NCI-H1417 (cell line): ENCODE results near the gene CHN1.

Source experiments
- DNase-seq, 3 experiments: peaks; one replicate each; lab custom pipeline; 2025; lab: John Stamatoyannopoulos, UW

The CHN1 gene

DNA sequence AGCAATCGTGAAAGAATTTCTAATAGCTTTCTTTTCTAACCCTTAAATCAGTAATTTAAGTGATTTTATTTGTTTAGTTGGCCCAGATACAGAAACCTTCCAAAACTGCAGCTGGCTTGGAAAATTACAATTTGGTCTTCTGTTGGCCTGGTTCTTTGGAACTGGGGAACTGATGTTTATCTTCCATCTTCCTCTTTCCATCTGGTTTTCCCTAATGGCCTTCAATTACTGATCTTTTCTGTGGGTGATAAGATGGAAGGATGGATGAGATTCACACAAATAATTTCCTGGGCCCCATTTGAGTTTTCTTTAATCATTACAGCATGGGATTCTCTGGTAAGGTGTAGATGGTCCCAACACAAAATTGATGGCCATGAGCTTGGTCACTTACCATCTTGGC, 134.4 kb downstream of the CHN1 start:
- no peak for DNase-seq

DNA sequence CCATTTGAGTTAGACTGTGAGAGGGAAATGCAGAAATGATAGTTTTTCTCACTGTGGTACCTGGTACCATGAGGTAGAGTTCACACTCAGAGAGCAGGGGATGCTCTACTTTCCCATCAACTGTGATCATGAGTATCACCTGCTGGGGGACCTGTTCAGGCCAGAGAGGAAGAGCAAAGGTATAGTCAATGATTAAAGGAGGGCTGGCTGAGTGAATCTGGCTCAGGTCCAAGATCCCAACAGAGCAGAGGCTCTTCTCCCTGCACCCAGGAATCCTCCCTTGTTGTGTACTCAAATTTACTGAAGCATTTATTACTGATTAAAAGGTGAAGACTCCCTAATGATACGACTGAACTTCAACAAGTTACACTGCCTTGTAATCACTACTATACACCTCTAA, 136.3 kb downstream of the CHN1 start:
- peak in 1 of 3 experiments; percentile 36 for DNase-seq

DNA sequence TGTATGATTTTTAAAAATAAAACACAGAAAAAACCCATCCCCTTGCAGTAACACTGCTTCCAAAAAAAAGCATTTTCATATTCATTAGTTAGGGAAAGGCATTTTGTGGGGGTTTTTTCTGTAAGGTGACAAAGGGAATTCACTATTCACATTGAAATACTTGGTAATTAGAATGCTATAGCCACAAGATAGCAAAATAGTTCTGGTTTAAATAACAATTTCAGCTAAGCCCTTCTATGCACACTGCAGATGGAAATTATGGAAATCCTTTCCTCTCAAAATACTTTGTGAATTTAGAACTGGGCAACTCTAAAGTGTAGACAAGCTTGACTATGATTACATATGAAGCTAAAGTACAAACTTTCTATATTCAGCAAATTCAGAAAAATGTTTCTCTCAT, 138.8 kb downstream of the CHN1 start:
- DNase-seq = no peak

DNA sequence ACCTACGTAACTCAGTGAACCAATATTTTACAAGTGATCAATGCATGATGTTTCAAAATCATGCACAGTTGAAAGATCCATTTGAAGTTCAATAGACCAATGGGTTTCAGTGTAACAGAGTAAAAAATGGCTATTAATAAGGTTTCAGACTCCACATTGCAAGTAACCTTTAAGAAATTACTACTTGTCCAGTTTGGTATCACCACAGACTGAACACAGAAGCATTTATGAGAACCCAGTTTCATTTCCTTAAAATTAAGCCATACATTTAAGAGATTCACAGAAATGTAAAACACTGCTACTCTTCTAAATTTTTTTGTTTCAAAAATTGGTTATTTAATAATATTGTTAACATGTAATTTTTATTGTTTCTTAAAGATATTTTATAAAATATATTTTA, 142.0 kb downstream of the CHN1 start:
- DNase-seq = no peak

DNA sequence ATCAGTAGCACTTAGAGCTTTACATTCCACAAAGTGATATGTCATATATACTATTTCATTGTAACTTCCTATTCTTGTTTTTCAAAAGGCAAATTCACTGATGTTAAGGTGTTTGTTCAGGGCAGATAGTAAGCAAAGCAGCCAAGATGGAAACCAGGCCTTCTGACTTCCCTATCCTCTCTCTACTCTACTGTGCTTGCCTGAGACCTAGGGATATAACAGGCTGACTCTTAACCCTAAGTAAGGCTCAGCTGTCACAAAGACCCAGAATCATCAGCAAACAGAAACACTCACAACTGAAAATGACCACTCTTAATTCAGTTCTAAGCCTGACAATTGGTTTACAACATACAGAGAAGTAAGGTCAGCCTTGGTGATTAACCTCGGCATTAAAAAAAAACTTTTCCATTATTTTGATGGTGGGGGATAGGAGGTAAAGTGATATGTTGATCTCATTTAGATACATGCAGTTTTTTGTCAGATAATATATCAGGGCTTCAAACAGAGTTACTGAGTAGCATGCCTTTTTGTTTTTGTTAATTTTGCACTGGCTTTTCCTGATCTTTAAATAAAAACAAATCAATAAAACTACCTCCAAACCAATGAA, 145.5 kb downstream of the CHN1 start:
- no peak for DNase-seq

DNA sequence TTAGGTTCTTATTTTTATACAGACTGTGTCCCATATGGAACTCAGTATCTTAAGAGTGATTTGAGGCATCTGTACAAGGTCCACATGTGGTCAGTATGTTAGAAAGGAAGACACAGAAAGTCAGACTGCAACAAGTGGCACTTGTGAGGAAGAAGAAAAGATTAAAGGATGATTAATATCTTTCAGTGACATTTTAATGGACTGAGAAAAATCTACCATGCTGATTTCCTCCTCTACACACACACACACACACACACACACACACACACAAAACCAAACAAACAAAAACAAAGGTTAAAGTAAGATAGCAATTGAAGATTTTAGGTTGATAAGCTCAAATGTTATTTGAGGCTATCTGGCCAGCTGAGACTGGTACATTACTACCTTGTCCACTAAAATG, 146.4 kb downstream of the CHN1 start:
- peak in 1 of 3 experiments; percentile 2 for DNase-seq

DNA sequence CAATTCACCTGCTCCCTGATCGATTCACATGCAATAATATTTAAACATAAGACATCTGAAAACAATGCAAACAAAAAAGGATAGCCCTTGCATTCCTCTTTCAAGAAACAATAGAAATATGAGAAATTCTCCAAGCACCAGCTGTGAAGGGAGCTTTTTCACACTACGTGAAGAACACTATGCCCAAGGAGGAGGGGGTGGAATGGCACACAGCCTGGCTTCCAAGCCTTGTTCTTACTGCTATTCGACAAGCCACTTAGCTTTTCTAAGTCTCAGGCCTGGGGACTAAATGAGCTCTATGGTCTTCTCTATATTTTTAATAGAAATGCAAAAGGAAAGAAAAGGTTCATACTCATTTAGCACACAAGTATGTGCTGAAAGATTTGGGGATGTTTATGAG, 148.7 kb downstream of the CHN1 start:
- DNase-seq = no peak

DNA sequence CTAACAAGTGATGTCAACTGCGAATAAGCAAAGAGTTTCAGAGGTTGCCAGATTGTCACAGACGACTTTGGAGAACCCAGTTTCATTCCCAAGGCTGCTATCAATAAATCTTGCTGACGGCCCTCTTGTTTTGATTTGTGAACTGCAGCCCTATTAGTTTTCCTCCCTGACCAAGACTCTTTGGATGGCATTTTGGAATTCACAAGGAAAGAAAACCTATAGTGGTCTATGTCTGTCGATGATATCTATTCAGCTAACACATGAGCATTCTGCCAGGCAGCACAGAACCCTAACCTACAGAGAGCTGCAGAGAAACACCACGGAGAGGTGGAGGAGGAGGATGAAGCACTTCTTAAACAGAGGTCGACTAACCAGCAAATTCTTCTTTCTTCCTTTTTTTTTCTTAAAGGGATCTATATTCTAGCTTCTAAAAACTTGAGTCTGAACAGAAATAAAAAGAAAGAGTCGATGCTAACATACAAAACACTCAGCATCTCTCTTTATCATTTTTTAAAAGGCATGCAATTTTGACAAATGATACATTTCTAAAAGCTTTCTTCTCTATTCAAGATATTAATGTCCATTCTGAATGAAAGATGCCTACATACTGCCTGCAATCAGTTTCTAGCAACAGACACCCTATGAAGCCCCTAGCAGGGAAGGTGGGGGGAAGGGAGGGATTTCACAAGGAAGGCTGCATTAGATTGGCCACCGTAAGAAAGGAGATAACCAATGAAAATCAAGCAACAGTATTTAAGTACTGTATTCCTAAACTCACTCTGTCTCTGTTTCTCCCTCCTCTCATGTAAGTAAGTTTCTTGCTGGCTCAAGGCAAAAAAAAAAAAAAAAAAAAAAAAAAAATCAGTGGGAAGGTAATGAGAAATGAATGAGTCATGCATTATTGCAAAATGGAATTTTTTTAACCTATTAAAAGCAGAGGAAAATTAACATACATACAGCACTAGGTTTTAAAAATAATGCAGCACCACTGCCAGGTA, 157.9 kb downstream of the CHN1 start:
- no peak for DNase-seq

DNA sequence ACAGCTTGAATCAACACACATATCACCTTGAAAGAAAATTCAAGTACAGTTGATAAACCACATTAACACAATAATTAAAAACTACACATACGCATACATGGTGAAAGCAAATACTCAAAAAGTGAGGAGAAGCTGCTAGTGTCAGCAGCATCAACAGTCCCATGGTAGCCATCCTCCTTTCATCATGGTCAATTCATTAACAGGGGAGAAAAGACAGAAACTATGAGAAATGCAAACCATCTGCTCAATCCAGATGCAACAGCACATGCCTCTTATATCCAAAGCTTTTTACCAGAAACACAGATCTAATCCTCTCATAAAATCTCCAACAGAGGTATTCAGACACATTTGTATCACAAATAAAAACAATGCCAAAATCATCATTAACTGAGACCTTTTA, 159.0 kb downstream of the CHN1 start:
- DNase-seq = no peak

DNA sequence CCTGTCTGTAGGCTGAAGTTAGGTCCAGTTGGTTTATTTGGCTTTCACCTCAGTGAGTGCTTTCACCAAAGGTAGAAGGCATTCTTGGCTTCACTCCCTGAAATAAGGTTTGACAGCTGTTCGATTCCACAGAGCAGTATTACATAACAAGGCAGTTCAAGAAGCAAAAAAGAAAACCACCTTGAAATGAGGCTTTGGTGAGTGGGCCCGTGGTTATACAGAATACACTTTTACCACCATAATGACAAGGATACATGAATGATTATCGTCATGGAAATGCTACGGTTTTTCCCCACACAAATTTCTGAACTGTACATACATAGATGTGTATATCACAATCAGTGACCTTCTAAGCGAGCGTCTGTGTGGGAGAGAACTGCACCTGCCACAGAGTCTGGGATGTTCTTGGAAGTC, 160.9 kb downstream of the CHN1 start:
- DNase-seq = no peak

DNA sequence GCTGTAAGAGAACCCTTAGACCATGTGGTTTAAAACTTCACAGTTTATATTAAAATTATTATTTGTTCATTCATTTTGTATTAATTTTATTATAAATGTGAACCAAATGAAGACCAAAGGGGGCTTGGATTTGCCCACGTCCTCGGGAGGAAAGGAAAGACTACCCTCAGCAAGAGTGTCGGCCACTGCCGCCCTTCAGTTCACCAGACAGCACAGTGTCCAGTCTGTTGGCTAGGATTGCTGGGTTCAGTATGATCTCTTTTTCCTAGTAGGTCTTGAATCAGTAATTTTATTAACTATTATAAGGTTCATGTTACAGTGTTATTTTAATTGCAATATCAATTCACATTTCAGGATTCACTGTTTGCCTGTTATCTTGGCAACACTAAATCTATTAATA, 162.7 kb downstream of the CHN1 start:
- no peak for DNase-seq

DNA sequence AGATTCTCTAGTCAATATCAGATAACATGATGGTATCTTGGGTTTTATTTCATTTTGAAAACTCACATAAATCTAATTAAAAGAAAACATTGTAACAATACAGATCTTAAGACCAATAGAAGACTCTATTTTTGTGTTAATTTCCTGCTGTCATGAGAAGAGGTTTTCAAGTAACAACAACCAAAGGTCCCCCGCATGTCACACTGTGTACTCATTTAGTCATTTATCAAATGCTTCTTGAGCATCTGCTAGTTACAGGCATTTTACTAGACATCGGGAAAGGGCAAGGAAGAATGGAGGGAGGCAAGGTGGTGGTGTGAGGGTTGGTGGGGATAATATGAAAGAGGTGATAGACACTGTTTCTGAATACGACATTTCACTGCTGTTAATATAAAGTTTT, 163.2 kb downstream of the CHN1 start:
- DNase-seq = no peak

DNA sequence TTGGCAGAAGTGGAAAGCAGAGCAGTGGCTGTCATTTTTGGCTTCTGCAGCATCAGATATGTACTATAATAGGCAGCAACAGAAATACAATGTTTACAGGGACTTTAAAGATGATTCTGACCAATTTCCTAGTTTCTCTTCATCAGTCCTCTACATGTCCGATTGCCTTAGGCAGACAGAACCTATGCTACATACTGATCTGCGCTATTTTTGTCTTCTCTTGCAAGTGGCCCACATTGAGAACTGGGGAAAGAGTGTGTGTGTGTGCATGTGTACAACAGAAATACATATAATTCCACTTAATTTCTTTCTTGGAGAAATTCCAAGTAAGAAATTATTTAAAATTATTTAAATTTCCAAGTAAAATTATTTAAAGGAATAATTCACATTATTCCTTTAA, 163.8 kb downstream of the CHN1 start:
- DNase-seq = no peak

DNA sequence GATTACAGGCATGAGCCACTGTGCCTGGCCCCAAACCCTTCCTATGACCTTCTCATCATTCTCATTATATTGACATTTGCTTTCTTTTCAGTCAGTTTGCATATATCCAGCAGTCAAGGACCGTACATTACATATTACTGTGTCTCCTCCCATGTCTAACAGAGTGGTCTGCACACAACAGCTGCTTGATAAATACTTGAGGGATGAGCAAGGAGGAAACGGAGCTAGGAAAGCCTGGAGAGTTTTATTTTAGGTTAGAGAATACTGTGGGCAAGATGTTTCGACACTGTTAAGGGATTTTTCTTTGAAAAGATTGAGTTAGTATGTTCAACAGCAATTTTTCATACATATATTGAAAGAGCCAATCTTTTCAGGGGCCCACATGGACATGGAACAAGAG, 164.7 kb downstream of the CHN1 start:
- no peak for DNase-seq

DNA sequence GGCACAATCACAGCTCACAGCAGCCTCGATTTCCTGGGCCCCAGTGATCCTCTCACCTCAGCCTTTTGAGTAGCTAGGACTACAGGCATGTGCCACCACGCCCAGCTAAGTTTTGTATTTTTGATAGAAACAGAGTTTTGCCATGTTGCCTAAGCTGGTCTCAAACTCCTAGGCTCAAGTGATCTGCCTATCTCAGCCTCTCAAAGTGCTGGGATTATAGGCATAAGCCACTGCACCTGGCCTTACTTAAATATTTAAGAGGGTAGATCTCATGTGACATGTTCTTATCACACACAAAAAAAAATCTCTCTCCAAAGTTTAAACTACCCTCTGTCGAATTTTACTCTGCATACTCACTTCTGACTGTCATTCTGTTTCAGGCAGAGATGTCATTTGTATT, 165.5 kb downstream of the CHN1 start:
- DNase-seq = no peak

DNA sequence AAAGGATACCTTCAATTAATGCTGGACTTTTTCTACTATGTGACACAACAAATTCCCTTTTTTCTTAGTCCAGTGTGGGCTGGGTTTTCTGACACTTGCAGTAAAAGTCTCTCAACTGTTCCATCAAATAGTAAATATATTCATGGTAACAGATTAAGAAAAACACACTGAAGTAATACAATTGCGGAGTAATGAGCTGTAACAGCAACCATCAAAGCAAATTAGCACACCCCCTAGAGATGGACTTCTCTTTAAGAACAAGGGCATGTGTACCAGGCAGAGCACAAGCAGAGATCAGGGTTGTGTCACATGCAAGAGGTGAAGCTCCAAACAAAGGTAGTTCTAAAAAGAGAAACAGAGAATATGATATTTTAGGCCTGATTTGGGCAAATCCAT, 168.2 kb downstream of the CHN1 start:
- no peak for DNase-seq

DNA sequence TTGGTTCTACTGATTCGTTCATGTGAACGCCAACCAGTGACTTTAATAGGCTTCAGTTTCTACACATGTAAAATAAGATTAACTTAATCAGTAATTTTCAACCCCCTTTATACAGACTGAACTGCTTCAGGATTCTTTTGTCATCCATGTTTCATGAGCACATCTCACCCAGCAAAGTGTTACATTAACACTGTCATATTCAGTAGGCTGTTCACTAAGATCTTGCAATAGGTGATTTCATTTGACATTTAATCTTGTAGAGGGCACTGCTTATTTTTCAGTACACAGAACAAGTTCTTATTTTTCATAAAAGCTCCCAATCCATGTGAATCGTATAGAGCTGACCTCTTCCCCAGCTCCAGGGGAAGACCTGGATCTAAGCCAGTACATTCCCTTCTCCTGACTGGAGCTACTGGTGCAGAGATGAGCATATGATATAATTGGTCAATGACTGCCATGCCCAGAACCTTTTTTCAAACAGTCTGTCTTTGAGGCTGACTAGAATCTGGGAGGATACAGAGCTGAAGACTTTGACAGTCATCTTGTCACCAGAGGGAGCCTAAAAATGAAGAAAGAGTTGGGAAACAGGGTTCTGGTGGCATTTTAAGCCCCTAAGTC, 168.7 kb downstream of the CHN1 start:
- DNase-seq = no peak

DNA sequence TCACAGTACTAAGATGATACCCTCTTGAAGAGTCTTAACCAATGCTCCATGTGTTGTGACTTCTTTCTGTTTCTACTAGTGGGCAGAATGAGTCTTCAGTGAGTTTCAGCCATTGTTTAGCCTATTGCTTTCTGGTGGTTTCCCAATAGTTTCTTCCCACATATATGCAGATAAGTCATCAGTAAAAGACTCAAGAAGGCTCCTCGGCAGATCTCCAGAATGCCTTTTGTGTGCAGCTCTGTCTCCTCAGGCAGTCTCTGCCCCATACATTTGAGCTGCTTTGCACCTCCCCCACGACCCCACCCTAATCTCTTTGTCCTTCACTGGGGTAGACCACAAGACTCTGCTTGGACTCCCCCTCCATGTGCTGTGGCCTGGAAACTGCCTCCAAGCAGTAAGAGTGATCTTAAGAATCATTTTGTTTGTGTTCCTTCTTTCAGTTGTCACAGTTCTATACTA, 169.4 kb downstream of the CHN1 start:
- DNase-seq = no peak

DNA sequence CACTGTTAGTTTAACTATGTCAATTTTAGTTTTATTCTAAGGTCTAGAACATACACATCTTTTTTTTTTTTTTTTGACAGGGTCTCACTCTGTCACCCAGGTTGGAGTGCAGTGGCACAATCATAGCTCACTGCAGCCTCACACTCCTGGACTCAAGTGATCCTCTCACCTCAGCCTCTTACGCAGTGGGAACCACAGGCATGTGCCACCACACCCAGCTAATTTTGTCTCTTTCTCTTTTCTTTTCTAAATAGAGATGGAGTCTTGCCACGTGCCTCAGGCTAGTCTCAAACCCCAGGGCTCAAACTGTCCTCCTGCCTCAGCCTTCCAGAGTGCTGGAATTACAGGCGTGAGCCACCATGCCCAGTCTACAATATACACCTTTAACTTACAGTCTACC, 171.4 kb downstream of the CHN1 start:
- DNase-seq = no peak

DNA sequence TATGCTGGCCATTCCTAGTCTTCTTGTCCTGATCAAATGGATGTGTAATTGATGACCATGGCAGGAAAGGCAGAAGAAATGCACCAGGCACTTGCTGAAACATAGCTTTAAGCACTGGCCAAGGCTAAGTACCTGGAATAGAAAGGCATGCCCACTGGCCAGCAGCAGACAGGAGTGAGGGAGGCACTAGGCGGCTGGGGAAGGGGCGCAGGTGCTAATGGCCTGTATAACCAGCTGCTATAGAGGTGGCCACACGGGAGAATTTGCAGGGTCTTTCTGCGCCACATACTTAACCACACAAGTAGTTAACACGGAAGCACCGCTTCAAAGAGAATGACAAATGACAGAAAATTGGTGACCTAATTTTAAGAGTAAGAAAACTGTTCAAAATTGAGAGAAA, 174.6 kb downstream of the CHN1 start:
- DNase-seq = no peak

DNA sequence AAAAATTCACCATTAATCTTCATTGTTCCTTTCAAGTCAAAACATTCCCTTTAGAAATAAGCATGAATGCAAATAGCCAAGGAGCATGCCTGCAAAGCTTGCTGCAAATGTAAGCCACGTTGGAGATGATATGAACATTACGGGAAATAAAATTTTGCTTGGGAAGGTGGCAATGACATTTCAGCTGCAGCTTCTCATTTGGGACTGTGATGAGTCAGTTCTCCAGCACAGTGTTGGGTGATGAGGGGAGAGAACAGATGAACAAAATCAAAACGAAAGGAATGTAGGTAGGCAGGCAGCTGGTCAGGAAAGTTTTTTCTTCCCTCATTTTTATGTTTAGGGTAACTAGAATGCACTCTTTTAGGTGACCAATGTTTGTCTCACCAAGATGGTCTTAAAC, 175.6 kb downstream of the CHN1 start:
- no peak for DNase-seq

DNA sequence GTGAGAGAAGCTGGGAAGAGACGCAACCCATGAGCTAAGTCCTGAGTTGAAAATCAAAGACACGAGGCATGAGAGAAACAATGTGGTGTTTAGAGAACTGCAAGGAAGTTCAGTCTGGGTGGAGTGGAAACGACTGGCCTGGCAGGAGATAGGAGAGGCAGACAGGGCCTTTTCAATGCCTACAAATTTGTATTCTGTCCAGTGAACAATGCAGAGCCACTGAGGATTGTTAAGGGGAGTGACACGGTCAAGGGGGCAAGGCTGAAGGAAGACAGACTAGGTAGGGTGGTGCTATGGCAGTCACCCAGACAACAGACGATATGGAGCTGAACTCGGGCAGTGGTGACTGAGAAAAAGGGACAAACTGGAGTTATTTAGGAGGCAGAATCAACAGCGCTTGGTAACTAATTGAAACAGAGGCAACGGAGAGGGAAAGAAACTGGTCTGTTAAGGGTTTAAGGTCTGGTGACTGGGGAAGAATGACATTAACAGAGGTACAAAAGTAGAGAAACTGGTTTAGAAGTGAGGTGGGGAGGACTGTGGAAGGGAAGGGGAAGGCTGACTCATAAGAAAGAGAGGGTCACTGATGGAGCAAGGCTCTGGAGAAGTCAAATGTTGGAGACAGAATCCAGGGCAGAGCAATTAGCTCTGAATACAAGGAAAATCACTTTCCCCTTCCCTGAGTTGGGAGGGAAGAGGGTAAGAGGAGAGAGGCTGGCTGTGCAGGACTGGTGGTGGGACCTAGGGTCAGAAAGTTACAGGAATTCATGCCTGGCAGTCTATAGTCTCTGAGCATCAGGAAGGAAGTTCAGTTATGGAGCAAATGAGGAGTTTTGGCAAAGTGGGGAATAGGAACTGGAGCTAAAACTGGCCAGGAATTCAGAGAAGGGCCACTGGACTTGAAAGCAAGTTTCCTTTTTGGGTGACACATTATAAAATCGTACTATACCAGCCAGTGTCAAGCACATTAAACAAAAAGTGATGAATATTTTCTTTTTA, 177.5 kb downstream of the CHN1 start:
- no peak for DNase-seq
